HuH-7.5 (cell line): Measurements from ENCODE around the gene SCAMP5.
A peak's percentile ranks its signal among the peaks of the same experiment; 100 is the strongest.

Source experiments
- DNase-seq: peaks from one replicate; pipeline ENCODE4 v3.0.0; 2011; ENCODE audit warnings: low spot score

SCAMP5 gene

DNA sequence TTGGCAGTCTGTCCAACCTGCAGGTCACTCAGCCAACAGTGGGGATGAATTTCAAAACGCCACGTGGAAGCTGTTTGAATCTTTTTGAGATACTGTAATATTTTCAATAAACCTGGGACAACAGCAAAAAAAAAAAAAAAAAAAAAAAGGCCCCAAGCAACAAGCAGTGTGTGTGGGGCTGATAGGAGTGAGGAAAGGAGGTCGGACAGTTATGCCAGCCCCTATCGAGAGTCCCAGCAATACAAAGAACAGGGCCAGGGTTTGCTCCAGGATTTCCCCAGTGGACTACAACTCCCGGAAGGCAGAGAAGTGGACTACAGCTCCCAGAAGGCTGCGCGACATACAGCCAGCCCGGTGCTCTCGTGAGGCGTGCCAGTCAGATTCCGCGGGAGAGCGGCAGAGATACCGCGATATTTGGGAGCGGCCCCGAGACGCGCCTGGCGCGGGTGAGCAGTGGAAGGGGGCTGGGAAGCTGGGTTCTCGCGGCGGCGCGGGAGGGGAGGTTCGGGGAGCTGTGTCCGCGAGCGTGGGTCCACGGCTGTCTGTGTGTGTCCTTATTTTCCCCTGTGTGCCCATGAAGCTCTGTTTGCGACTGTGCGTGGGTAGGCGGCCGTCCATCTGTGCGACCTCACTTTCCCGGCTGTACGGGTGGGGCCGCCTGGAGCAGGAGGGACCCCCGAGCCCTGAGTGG, 28.0 kb downstream of the SCAMP5 start, which contains the start of gene PPCDC:
PPCDC (plus strand) TSS at position 410 of the 691 bp plus-strand sequence. CDS start 4,729 bp downstream, outside the sequence.
- peak; percentile 99 for DNase-seq

GRCh38 chr15:75023872-75024636, 28.7 kb downstream of the SCAMP5 start:
- DNase-seq, result peak; percentile 61

DNA sequence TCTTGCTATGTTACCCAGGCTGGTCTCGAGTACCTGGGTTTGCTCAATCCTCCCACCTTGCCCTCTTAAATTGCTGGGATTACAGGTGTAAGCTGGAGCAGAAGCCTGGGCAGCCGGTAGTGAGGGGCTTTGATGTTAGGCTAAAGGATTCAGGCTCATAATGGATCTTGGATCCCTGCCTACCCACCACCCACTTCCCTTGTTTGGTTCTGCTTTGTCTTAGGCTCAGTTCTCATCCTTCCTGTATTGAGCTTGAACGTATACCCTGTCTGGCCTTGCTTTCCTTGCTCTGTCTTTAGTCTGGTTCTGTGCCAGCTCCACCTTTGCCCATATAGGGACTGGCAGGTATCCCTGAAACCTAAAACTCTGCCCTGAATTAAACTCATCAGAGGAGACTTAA, 29.7 kb downstream of the SCAMP5 start:
- no peak for DNase-seq

- no peak for DNase-seq
Measured at GRCh38 chr15:75025548-75026260, 30.3 kb downstream of the SCAMP5 start.

DNA sequence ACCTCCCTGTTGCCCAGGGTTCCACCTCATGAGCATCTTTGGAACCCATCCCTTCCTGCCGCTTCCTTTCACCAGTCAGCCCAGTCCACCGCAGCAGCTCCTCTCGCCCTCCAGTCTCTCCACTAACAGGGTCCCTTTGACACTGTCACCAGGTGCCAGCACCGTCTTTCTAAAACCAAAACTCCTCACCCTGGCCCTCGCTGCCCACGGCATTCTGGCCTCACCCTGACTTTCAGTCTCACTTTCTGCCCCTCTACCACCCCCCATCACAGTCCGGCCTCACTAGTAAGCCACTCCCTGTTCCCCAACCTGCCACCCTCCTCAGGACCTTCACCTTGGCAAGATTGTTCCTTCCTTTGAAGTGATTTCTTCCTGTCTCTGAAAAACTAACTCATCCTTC, 32.2 kb downstream of the SCAMP5 start:
- DNase-seq, result no peak

GRCh38 chr15:75028991-75029377, 33.6 kb downstream of the SCAMP5 start:
- no peak for DNase-seq

DNA sequence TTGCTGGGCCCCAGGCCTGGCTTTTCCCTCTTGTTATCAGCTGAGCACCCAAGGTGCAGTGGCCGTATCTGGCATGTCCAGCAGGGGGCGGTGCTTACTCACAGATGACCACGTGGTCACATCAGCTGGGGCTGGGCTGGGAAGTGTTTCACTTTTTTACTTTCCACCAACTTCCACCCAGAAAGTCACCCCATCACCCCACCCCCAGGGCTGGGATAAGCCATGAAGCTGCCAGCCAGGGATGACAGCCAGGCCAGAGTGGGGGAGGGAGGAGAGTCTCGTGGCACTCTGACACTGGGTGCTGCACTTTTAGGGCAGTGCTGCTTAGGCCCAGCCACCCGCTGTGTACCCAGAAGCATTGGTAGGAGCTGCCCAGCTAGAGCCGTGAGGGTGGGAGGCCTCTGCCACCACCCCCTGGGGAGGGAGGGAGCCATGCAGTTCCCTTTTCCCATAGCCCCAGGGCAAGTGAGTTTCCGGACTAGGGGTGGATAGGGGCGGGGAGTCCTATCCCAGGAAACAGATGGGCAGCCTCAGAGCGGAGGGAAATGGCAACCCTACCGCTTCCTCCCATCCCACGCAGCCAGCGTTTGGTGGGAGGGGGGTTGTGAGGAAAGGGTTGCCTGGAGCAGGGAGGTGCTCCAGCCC, 34.1 kb downstream of the SCAMP5 start:
- DNase-seq, result peak; percentile 88

DNA sequence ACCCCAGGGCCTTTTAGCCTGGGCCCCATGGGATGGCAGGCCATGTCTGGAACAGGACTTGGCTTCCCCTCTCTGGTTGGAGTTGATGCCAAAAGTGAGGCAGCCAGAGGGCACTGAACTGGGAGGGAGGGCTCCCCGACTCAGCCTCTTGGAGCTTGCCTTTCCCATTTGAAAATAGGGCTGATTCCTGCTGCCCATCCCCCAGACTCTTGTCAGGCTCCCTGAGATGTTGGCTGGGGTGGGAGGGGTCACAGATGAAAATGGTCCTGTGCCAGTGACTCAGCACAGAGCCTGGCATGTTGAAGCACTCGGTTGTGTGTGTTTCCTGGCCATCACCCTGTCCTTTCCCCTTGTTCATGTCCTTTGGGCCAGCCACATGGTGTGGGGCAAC, 34.7 kb downstream of the SCAMP5 start:
- DNase-seq, result no peak

DNA sequence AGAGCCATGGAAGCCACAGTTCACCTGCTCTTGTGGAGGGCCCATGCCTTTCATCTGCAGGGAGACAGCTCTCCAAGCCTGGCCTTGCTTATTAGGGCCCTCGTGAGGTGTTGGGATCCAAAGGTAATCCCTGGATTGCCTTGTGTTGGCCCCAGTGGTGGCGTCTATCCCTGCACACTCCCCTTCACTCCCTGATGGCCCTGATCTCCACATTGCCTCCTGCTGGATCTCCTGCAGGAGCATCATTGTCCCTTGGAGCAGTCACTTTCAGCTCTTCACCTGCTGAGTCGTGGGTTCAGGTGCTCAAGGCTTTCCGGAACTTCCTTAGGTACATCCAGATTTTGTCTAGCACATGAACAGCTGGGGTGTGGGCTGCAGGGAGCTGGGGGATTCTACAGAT, 35.1 kb downstream of the SCAMP5 start:
- DNase-seq, result no peak

DNA sequence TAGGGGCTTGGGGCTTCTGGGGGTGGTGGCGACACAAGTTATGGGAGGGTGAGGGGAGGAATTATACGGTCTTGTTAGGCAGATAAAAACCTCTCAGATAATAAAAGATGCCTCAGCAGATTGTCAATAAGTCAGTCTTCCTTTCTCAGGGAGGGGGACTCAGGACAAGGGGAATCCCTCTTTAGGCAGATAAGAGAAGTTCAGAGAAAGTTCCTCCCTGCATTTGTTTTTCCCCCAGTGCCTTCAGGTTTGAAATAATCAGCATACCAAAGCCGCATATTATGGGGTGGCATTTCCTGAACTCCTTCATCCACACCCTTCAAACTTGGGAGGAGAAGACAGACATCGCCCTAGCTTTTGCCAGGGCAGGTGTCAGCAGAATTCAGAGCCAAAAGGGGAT, 36.5 kb downstream of the SCAMP5 start:
- no peak for DNase-seq

GRCh38 chr15:75032395-75032794, 37.0 kb downstream of the SCAMP5 start:
- DNase-seq, result no peak

DNA sequence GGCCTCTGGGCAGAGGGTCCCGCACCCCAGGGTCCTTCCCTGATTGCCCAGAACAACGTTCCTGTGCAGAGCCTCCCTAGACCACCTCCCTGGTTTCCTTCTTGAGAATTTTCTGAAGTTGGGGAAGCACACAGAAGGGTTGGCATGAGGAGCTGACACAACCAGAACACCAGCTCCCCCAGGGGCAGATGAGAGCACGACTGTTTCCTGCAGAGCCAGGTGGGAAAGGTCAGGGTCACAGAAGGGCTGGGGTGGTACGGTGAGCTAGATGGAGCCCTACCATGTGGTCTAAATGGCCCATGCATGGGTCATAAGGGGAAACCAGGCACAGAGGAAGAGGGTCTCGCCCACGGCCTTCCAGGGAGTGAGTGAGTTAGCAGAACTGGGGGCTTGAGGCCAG, 38.4 kb downstream of the SCAMP5 start:
- no peak for DNase-seq

- no peak for DNase-seq
Measured at GRCh38 chr15:75034615-75035014, 39.3 kb downstream of the SCAMP5 start.

- no peak for DNase-seq
Measured at GRCh38 chr15:75036212-75036616, 40.9 kb downstream of the SCAMP5 start.

DNA sequence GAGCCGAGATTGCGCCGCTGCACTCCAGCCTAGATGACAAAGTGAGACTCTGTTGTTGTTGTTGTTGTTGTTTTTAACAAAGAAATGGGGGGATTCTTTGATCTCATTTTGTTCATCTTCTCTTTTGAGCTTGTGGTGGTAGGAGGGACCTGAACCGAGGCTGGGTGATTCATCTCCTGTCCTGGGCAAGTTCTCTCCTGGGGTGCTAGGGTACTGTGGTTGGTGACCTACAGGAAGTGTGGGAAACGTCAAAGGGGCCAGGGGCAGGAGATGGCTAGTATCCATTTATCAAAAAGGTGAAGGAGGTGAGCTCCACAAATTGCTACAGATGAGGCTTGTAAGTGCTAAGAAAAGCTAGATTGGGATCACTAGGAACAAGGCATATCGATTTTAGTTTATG, 42.3 kb downstream of the SCAMP5 start:
- DNase-seq, result no peak

DNA sequence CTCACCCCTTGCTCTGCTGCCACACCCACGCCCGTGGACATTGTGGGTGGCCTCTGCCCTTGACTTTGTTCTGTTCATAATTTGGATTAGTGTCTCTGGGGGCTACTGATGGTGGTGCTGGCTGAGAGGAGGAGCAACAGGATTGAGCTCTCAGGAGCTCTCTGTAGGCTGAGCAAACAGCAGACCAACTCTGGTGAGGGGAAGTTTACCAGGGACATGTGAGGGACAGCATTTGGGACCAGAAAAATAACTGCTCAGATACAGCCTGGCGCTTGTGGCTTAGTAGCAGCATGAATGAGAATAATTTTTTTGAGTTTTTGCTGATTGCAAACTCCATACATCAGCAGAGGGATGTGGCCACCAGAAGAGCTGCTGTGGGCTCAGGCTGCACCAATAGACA, 42.9 kb downstream of the SCAMP5 start:
- DNase-seq, result no peak

- peak; percentile 43 for DNase-seq
Measured at GRCh38 chr15:75042730-75043508, 47.6 kb downstream of the SCAMP5 start.

DNA sequence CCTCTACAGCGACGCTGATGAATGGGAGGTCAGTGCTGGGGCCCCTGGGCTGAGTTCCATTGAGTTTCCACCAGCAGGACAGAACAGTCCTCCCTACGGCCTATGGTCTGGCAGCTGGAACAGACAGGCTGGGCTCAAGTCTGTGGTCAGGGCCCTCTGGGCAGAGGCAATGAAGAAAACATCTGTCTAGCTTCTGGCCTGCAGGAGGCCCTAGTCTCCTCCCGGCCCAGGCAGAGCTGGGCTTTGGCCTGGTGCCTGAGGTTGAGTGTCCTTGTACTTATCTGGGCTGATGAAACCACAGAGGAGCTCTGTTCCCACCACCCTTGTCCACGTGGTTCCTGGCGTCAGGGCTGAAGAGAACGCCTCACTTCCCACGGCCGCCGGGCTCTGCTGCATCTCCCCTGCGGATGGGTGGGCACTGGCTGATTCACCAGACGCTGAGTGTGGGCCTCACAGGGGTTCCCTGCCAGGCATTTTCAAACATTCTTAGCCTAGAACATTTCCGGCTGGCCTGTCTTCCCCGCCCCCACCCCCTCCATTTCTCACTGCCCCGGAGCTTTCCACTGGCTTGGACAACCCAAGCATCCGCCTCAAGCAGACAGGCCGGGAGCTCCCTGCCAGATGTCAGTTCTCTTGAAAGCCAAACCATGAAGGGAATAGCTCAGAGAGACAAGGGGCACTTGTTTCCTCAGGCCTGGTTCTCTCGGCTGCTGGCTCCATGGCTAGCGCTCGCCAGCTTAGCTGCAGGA, 48.3 kb downstream of the SCAMP5 start:
- peak; percentile 53 for DNase-seq

GRCh38 chr15:75044258-75044878, 49.0 kb downstream of the SCAMP5 start:
- no peak for DNase-seq

- DNase-seq, result no peak
Measured at GRCh38 chr15:75045332-75046015, 50.1 kb downstream of the SCAMP5 start.
